Fibroblast of villous mesenchyme (primary cell): ENCODE results near the gene IL1RAPL2. TPM values are rescaled to one million over a fixed set of nuclear protein-coding genes. Genes with fewer than 3 reads are reported as not detected.

Experiments
- DNase-seq: peaks from one replicate; pipeline ENCODE4 v3.0.0-alpha.2; 2010; ENCODE audit warnings: low read depth
- H3K4me3 ChIP-seq: 2 replicates; pipeline ENCODE4 v1.5.1; 2011; ENCODE audit warnings: low read depth, mild to moderate bottlenecking, low read length
- total RNA-seq: library from RNA; depleted of rRNA; stranded (reverse); fragments of >200 nt; gene quantifications from 2 replicates; pipeline ENCODE4 v1.2.3, GENCODE V29; 2012
- TF ChIP-seq, protein P1 (sequence below): IDR thresholded peaks from 2 replicates; pipeline ENCODE4 v1.5.1; 2012; ENCODE audit warnings: low read depth, mild to moderate bottlenecking, low read length; ENCODE audit not compliant: insufficient read depth

IL1RAPL2 gene
- total RNA-seq, 1 donor: 0.43 TPM

DNA sequence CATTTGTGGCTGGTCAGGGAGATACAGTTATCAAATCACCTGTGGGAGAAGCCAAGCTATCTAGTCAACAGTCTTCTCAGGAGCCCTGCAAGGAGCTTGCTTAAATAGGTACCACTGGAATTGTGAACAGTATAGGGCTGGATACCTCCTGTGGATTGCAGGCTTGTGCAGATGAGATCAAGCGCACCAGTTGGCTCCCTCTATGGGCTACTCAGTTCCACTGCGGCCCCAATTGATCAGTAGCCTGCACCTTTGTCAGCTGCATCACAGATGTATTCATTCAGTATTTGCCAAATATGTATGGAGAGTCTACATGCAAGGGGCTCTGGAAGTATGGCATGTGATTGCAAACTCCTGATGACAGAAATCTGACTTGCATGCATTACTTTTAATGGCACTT is 625.9 kb downstream of the IL1RAPL2 start:
- peak; percentile 0 for DNase-seq

DNA sequence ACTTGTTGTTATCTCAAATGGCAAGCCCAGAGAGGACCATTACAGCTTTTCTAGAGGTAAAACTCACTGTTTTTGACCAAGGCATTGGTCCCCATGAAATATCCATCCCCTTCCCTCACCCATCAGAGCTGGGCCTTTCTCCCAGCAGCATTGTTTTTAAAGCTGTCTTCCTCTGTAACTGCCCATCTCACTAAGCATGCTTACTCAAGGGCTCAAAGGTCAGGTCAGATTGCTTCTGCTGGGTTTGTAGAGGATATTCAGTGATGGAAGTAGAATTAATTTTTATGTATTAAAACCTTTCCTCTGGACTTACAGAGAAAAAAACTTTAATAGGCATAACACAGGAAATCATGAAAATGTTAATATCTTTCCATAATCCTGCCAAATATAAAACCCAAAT is 643.4 kb downstream of the IL1RAPL2 start:
- TF ChIP-seq, protein P1, sequence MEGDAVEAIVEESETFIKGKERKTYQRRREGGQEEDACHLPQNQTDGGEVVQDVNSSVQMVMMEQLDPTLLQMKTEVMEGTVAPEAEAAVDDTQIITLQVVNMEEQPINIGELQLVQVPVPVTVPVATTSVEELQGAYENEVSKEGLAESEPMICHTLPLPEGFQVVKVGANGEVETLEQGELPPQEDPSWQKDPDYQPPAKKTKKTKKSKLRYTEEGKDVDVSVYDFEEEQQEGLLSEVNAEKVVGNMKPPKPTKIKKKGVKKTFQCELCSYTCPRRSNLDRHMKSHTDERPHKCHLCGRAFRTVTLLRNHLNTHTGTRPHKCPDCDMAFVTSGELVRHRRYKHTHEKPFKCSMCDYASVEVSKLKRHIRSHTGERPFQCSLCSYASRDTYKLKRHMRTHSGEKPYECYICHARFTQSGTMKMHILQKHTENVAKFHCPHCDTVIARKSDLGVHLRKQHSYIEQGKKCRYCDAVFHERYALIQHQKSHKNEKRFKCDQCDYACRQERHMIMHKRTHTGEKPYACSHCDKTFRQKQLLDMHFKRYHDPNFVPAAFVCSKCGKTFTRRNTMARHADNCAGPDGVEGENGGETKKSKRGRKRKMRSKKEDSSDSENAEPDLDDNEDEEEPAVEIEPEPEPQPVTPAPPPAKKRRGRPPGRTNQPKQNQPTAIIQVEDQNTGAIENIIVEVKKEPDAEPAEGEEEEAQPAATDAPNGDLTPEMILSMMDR: no peak
- DNase-seq: no peak
- no peak overlapping the region for H3K4me3 ChIP-seq

More for the DNA sequence above, 625.9 kb downstream of the IL1RAPL2 start:
- TF ChIP-seq, protein P1: peak; percentile 44
- H3K4me3 ChIP-seq: no peak overlapping the region

DNA sequence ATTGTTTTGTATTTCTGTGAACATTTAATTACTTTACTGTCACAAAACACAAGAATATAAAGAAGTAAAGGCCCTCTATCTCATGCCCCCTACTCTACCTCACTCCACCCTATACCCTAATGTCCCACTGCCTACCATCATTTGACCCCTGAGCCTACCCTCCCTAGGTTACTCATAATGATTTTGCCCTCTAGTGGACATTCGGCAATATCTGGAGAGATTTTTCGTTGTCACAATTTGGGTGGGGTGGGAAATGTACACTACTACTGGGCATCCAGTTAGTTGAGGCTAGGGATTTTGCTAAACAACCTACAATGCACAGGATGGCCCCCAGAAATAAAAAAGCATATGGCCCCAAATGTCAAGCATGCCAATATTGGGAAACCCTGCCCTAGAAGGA is 644.3 kb downstream of the IL1RAPL2 start:
- H3K4me3 ChIP-seq: no peak overlapping the region
- no peak for DNase-seq
- TF ChIP-seq, protein P1: peak; percentile 16

DNA sequence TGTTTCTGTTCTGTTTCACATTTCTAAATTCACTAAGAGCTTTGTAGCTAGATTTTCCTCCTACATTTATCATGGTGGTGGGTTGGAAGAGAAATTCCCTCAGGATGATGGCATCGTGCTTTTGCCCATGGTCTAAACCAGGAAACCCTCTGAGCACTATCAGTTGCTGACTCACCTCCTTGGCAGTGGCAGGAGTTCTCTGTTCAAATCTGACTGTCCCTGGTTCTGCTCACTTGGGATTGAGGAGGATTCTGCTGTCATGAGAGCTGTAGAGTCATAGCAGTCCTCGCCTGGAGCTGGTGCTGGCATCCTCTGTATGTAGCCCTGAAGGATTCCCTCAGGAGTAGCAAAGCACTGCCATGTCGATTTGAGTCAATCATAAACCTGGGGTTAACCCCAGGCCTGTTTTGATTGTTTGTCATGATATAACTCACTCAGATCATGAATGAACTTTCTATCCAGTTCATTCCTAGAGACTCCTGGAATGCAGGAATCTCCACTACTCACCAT is 645.1 kb downstream of the IL1RAPL2 start:
- TF ChIP-seq, protein P1: no peak
- H3K4me3 ChIP-seq: no peak overlapping the region
- no peak for DNase-seq

DNA sequence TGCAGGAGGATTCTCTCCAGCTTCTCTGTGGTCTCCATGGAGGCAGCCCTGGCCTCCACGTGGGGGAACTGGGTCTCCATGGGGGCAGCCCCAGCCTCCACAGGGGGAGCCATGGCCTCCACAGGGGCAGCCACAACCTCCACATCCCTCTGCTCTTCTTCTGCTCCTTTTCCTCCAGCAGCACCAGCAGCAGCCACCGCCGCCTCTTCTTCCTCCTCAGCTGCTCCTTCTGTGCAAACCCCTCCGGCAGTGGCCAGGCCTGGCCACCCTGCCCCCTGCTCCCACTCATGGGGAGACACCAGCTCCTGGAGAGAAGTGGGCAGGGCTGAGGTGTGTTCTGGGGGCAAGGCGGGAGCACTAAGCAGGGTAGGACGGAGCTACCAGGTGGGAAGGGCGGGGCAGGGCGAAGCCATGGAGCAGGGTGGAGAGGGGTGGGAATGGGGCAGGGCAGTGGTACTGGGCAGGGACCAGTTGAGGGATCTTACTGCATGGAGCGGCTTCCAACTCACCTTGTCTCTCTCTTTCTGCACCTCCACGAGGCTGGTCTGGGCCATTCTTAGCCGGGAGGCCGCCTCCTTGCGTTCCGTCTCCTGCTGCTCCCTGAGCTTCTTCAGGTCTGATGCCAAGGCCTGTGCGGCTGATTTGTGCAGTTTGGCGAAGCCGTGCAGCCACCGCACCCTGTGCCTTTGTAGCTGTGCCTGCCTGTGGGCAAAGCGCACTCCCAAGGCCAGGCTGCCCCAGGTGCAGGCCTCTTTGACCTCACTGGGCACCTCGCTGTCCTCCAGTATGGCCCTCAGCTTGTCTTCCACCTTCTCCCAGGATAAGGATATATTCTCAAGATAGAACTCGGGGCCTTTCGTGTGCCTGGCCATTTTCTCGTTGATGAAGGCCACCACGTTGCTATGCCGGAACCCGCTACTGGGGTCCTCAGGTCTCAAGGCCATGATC is 653.7 kb downstream of the IL1RAPL2 start:
- H3K4me3 ChIP-seq: no peak overlapping the region
- no peak for DNase-seq
- TF ChIP-seq, protein P1: no peak

DNA sequence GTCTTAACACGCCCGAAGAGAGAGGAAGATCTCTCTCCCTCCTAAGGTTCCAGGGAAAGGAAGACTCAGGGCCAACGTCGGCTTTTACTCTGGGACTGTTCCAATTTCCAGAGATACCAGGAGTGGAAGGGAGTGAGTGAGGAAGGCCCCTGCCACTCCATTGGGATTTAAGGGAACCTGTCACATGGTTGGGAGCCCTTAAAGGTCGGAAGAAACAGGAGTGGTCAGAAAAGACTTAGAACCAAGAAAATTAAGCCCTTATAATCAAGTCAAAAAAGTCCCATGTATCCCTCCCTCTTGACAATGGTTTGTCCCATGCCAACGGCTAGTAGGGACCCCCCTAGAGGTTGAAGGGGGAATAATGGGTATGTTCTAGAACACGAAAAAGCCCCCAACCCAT is 654.6 kb downstream of the IL1RAPL2 start, which contains the start of gene TEX13A:
TEX13A (minus strand) TSS at position 59 of the 400 bp plus-strand sequence. CDS start 297 bp downstream, outside the sequence.
- TF ChIP-seq, protein P1: no peak
- H3K4me3 ChIP-seq: no peak within 1 kb of the TSS

More for the DNA sequence above, 654.6 kb downstream of the IL1RAPL2 start, which contains the start of gene TEX13A:
- DNase-seq: no peak
